GM23338 (cell line): ENCODE results near the gene TMC2. TPM values are rescaled to one million over a fixed set of nuclear protein-coding genes. Genes with fewer than 3 reads are reported as not detected.
A peak's percentile ranks its signal among the peaks of the same experiment; 100 is the strongest.
"Not testable (repeated sequence)": the region's sequence is repeated elsewhere in the genome, so short reads cannot be mapped to it uniquely, and the experiment has no call there.

Source experiments
- ATAC-seq: fragments of 200-7000 bp; cut with Tn5 transposase; 3 replicates; pipeline ENCODE4 v1.9.1; 2020
- DNase-seq: peaks from one replicate; pipeline ENCODE4 v3.0.0-alpha.2; 2015; ENCODE audit warnings: low spot score
- H2AFZ ChIP-seq: fragments of 200-600 bp; sonication (generic); 2 replicates; pipeline ENCODE4 v1.8.0; 2016; ENCODE audit warnings: antibody characterized with exemption, mild to moderate bottlenecking, moderate library complexity
- H3F3A ChIP-seq: fragments of 200-600 bp; sonication (generic); replicated peaks from 2 replicates; pipeline ENCODE4 v1.8.0; 2017; ENCODE audit warnings: antibody characterized with exemption, mixed run types, low read depth
- H3K27ac ChIP-seq: fragments of 200-600 bp; sonication (generic); 2 replicates; pipeline ENCODE4 v1.6.1; 2016; ENCODE audit warnings: low read depth
- H3K27me3 ChIP-seq: fragments of 200-600 bp; sonication (generic); 2 replicates; pipeline ENCODE4 v1.8.0; 2016; ENCODE audit warnings: mild to moderate bottlenecking, mixed run types, moderate library complexity; ENCODE audit not compliant: insufficient read depth
- H3K36me3 ChIP-seq: fragments of 200-600 bp; sonication (generic); 2 replicates; pipeline ENCODE4 v1.8.0; 2016; ENCODE audit warnings: mild to moderate bottlenecking; ENCODE audit not compliant: insufficient read depth
- H3K4me1 ChIP-seq: fragments of 200-600 bp; sonication (generic); 2 replicates; pipeline ENCODE4 v1.8.0; 2016; ENCODE audit warnings: mild to moderate bottlenecking, moderate library complexity; ENCODE audit not compliant: insufficient read depth
- H3K4me2 ChIP-seq: fragments of 200-600 bp; sonication (generic); 2 replicates; pipeline ENCODE4 v1.7.1; 2017; ENCODE audit warnings: mixed run types
- H3K4me3 ChIP-seq: fragments of 200-600 bp; sonication (generic); 2 replicates; pipeline ENCODE4 v1.6.1; 2016; ENCODE audit warnings: mixed run types
- H3K79me2 ChIP-seq: fragments of 200-600 bp; sonication (generic); replicated peaks from 2 replicates; pipeline ENCODE4 v1.8.0; 2017; ENCODE audit warnings: mild to moderate bottlenecking; ENCODE audit not compliant: insufficient read depth
- H3K9me2 ChIP-seq: fragments of 200-600 bp; sonication (generic); 2 replicates; pipeline ENCODE4 v1.8.0; 2017; ENCODE audit not compliant: insufficient read depth
- H4K20me1 ChIP-seq: fragments of 200-600 bp; sonication (generic); replicated peaks from 2 replicates; pipeline ENCODE4 v1.8.0; 2017; ENCODE audit warnings: mild to moderate bottlenecking; ENCODE audit not compliant: insufficient read depth
- H3K27ac Mint-ChIP-seq: 2 replicates; pipeline ENCODE4 v1.8.0; 2020; ENCODE audit warnings: inconsistent platforms, mild to moderate bottlenecking, moderate library complexity, mixed read lengths
- H3K27me3 Mint-ChIP-seq: 3 replicates; pipeline ENCODE4 v1.8.0; 2022; ENCODE audit warnings: low read depth, mild to moderate bottlenecking, moderate library complexity, mixed read lengths, inconsistent platforms; ENCODE audit not compliant: insufficient read depth, poor library complexity
- H3K36me3 Mint-ChIP-seq: 3 replicates; pipeline ENCODE4 v1.8.0; 2021; ENCODE audit warnings: low read depth, mild to moderate bottlenecking, inconsistent platforms, moderate library complexity, mixed read lengths
- H3K4me1 Mint-ChIP-seq: 3 replicates; pipeline ENCODE4 v1.8.0; 2020; ENCODE audit warnings: mild to moderate bottlenecking, inconsistent platforms, mixed read lengths
- H3K4me3 Mint-ChIP-seq: 3 replicates; pipeline ENCODE4 v1.8.0; 2021; ENCODE audit warnings: moderate library complexity, mild to moderate bottlenecking, inconsistent platforms, mixed read lengths
- H3K9me3 Mint-ChIP-seq: 3 replicates; pipeline ENCODE4 v1.8.0; 2020; ENCODE audit warnings: moderate library complexity, mild to moderate bottlenecking, inconsistent platforms, mixed read lengths
- CREB1 ChIP-seq: fragments of 250-450 bp; sonication (Bioruptor Pico); IDR thresholded peaks from 2 replicates; pipeline ENCODE4 v1.5.0; 2020; ENCODE audit warnings: low read depth, mild to moderate bottlenecking, moderate library complexity
- EZH2 ChIP-seq: fragments of 200-600 bp; sonication (generic); IDR thresholded peaks from one replicate; pipeline ENCODE4 v1.8.0; 2017; ENCODE audit warnings: antibody characterized with exemption, mild to moderate bottlenecking, low read depth; ENCODE audit not compliant: unreplicated experiment
- EZH2phosphoT487 ChIP-seq: fragments of 200-600 bp; sonication (generic); IDR thresholded peaks from one replicate; pipeline ENCODE4 v1.8.1; 2018; ENCODE audit warnings: antibody characterized with exemption; ENCODE audit not compliant: unreplicated experiment
- JUNB ChIP-seq: IDR thresholded peaks from one replicate; pipeline ENCODE4 v1.6.1; 2016; ENCODE audit warnings: antibody characterized with exemption; ENCODE audit not compliant: unreplicated experiment
- NANOG ChIP-seq: IDR thresholded peaks from 2 replicates; pipeline ENCODE4 v1.6.1; 2016; ENCODE audit warnings: antibody characterized with exemption, borderline replicate concordance
- POLR2AphosphoS5 ChIP-seq: IDR thresholded peaks from 2 replicates; pipeline ENCODE4 v1.6.1; 2016; ENCODE audit warnings: antibody characterized with exemption, low read depth
- STAT1 ChIP-seq: IDR thresholded peaks from one replicate; pipeline ENCODE4 v1.6.1; 2016; ENCODE audit warnings: antibody characterized with exemption; ENCODE audit not compliant: unreplicated experiment
- ZNF114 ChIP-seq: fragments of 250-450 bp; sonication (Bioruptor Pico); IDR thresholded peaks from 2 replicates; pipeline ENCODE4 v1.5.0; 2020; ENCODE audit warnings: mild to moderate bottlenecking, moderate library complexity
- ZNF331 ChIP-seq: fragments of 250-450 bp; sonication (Bioruptor Pico); IDR thresholded peaks from 2 replicates; pipeline ENCODE4 v1.5.0; 2020; ENCODE audit warnings: low read depth, mild to moderate bottlenecking, moderate library complexity
- polyA plus RNA-seq: library from polyadenylated mRNA; unstranded; fragments of >200 nt; fragmentation: Nextera tagmentation; extraction: Ambion mirVana; gene quantifications from 2 replicates; pipeline ENCODE4 v1.2.1, GENCODE V29; 2016
- total RNA-seq: library from RNA; depleted of rRNA; stranded (reverse); fragments of >200 nt; shearing (Covaris generic); gene quantifications from 2 replicates; pipeline ENCODE4 v1.2.3, GENCODE V29; 2014
- TF ChIP-seq, protein P1 (sequence below): fragments of 250-450 bp; sonication (Bioruptor Pico); IDR thresholded peaks from 2 replicates; pipeline ENCODE4 v1.5.0; 2020; ENCODE audit warnings: mild to moderate bottlenecking, moderate library complexity
- TF ChIP-seq, protein P2 (sequence below): IDR thresholded peaks from one replicate; pipeline ENCODE4 v1.6.1; 2018; ENCODE audit warnings: antibody characterized with exemption; ENCODE audit not compliant: unreplicated experiment
- TF ChIP-seq, protein P3 (sequence below), 2 experiments: fragments of 200-600 bp in 1 of 2; sonication (generic) in 1 of 2; conservative IDR thresholded peaks; 2 replicates each; pipeline versions ENCODE4 v1.5.1 to v1.6.1; 2016 to 2017; ENCODE audit warnings: antibody characterized with exemption in 2 of 2, low read depth in 2 of 2, mild to moderate bottlenecking in 2 of 2, moderate library complexity in 1 of 2

TMC2 gene
- total and polyA plus RNA-seq, 2 experiments from 2014 or later, result not detected

DNA sequence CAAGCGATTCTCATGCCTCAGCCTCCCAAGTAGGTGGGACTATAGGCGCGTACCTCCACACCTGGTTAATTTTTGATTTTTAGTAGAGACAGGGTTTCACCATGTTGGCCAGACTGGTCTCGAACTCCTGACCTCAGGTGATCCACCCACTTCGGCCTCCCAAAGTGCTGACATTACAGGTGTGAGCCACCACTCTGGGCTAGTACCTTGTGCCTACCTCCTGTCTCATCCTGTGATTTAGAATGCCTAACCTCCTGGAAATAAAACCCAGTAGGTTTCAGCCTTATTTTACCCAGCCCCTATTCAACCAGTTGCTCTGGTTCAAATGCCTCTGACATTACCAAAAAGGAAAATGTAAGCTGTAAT lies 10.2 kb upstream of the TMC2 start:
- not testable (repeated sequence) for H3K4me3 ChIP-seq, H3K9me3 Mint-ChIP-seq, H3K4me1 Mint-ChIP-seq, H3K27ac Mint-ChIP-seq, H3K36me3 ChIP-seq, H3K4me2 ChIP-seq, H3K27ac ChIP-seq, ATAC-seq, DNase-seq, H3K9me2 ChIP-seq, H3K4me1 ChIP-seq, H3K79me2 ChIP-seq, H4K20me1 ChIP-seq, H2AFZ ChIP-seq, H3F3A ChIP-seq, H3K36me3 Mint-ChIP-seq
- Mint-ChIP-seq H3K4me3 (peak overlapping the region; percentile 10; the same call in 1 of the 3 replicates), H3K27me3 (peaks cover 47% of the 10 kb centered on the region)
- peaks cover 80% of the 10 kb centered on the region for H3K27me3 ChIP-seq

DNA sequence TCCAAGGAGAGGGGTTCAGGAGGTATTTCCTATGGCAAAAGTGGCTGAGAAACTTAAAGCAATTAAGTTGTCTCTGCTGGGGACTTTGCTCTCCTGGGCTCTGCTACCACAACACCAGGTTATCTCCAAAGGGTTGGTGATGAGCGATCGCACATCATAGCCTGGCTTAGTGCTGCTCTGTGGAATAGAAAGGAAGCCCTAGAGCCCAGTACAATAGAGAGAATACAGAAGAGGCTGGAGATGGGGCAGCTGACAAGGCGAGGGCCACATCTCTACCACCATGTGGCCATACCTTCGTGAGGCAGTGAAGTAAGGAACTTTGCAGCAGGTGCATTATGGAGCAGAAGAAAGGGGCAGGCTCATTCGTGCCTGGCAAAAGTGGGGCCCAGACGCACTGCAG lies 8.6 kb upstream of the TMC2 start:
- Histone ChIP-seq H3K4me1 (no peaks in the 10 kb centered on the region), H3K9me2 (no peaks in the 10 kb centered on the region), H3K27me3 (peaks cover 64% of the 10 kb centered on the region), H3K79me2 (no peaks in the 10 kb centered on the region), H4K20me1 (no peaks in the 10 kb centered on the region; the same call in 1 of the 2 replicates), H3K27ac (no peak overlapping the region), H3F3A (no peaks in the 10 kb centered on the region), H3K36me3 (no peaks in the 10 kb centered on the region), H3K4me2 (no peak overlapping the region), H2AFZ (no peak overlapping the region), H3K4me3 (no peak overlapping the region)
- DNase-seq, result no peak
- Mint-ChIP-seq H3K9me3 (no peaks in the 10 kb centered on the region), H3K36me3 (no peaks in the 10 kb centered on the region), H3K27me3 (peaks cover 35% of the 10 kb centered on the region), H3K4me3 (no peak overlapping the region), H3K27ac (no peak overlapping the region), H3K4me1 (peaks cover 3% of the 10 kb centered on the region; the same call in 2 of the 3 replicates)
- ATAC-seq, result no peak
- TF ChIP-seq NANOG (no peak), ZNF114 (CRISPR knock-in tag) (no peak), ZNF331 (CRISPR knock-in tag) (no peak), POLR2AphosphoS5 (no peak), EZH2phosphoT487 (no peak), JUNB (no peak), EZH2 (no peak), CREB1 (CRISPR knock-in tag) (no peak), STAT1 (no peak)
- TF ChIP-seq, protein P1, sequence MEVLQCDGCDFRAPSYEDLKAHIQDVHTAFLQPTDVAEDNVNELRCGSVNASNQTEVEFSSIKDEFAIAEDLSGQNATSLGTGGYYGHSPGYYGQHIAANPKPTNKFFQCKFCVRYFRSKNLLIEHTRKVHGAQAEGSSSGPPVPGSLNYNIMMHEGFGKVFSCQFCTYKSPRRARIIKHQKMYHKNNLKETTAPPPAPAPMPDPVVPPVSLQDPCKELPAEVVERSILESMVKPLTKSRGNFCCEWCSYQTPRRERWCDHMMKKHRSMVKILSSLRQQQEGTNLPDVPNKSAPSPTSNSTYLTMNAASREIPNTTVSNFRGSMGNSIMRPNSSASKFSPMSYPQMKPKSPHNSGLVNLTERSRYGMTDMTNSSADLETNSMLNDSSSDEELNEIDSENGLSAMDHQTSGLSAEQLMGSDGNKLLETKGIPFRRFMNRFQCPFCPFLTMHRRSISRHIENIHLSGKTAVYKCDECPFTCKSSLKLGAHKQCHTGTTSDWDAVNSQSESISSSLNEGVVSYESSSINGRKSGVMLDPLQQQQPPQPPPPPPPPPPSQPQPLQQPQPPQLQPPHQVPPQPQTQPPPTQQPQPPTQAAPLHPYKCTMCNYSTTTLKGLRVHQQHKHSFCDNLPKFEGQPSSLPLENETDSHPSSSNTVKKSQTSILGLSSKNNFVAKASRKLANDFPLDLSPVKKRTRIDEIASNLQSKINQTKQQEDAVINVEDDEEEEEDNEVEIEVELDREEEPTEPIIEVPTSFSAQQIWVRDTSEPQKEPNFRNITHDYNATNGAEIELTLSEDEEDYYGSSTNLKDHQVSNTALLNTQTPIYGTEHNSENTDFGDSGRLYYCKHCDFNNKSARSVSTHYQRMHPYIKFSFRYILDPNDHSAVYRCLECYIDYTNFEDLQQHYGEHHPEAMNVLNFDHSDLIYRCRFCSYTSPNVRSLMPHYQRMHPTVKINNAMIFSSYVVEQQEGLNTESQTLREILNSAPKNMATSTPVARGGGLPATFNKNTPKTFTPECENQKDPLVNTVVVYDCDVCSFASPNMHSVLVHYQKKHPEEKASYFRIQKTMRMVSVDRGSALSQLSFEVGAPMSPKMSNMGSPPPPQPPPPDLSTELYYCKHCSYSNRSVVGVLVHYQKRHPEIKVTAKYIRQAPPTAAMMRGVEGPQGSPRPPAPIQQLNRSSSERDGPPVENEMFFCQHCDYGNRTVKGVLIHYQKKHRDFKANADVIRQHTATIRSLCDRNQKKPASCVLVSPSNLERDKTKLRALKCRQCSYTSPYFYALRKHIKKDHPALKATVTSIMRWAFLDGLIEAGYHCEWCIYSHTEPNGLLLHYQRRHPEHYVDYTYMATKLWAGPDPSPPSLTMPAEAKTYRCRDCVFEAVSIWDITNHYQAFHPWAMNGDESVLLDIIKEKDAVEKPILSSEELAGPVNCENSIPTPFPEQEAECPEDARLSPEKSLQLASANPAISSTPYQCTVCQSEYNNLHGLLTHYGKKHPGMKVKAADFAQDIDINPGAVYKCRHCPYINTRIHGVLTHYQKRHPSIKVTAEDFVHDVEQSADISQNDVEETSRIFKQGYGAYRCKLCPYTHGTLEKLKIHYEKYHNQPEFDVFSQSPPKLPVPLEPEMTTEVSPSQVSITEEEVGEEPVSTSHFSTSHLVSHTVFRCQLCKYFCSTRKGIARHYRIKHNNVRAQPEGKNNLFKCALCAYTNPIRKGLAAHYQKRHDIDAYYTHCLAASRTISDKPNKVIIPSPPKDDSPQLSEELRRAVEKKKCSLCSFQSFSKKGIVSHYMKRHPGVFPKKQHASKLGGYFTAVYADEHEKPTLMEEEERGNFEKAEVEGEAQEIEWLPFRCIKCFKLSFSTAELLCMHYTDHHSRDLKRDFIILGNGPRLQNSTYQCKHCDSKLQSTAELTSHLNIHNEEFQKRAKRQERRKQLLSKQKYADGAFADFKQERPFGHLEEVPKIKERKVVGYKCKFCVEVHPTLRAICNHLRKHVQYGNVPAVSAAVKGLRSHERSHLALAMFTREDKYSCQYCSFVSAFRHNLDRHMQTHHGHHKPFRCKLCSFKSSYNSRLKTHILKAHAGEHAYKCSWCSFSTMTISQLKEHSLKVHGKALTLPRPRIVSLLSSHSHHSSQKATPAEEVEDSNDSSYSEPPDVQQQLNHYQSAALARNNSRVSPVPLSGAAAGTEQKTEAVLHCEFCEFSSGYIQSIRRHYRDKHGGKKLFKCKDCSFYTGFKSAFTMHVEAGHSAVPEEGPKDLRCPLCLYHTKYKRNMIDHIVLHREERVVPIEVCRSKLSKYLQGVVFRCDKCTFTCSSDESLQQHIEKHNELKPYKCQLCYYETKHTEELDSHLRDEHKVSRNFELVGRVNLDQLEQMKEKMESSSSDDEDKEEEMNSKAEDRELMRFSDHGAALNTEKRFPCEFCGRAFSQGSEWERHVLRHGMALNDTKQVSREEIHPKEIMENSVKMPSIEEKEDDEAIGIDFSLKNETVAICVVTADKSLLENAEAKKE, result no peak
- TF ChIP-seq, protein P2, sequence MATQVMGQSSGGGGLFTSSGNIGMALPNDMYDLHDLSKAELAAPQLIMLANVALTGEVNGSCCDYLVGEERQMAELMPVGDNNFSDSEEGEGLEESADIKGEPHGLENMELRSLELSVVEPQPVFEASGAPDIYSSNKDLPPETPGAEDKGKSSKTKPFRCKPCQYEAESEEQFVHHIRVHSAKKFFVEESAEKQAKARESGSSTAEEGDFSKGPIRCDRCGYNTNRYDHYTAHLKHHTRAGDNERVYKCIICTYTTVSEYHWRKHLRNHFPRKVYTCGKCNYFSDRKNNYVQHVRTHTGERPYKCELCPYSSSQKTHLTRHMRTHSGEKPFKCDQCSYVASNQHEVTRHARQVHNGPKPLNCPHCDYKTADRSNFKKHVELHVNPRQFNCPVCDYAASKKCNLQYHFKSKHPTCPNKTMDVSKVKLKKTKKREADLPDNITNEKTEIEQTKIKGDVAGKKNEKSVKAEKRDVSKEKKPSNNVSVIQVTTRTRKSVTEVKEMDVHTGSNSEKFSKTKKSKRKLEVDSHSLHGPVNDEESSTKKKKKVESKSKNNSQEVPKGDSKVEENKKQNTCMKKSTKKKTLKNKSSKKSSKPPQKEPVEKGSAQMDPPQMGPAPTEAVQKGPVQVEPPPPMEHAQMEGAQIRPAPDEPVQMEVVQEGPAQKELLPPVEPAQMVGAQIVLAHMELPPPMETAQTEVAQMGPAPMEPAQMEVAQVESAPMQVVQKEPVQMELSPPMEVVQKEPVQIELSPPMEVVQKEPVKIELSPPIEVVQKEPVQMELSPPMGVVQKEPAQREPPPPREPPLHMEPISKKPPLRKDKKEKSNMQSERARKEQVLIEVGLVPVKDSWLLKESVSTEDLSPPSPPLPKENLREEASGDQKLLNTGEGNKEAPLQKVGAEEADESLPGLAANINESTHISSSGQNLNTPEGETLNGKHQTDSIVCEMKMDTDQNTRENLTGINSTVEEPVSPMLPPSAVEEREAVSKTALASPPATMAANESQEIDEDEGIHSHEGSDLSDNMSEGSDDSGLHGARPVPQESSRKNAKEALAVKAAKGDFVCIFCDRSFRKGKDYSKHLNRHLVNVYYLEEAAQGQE, result no peak
- TF ChIP-seq, protein P3, sequence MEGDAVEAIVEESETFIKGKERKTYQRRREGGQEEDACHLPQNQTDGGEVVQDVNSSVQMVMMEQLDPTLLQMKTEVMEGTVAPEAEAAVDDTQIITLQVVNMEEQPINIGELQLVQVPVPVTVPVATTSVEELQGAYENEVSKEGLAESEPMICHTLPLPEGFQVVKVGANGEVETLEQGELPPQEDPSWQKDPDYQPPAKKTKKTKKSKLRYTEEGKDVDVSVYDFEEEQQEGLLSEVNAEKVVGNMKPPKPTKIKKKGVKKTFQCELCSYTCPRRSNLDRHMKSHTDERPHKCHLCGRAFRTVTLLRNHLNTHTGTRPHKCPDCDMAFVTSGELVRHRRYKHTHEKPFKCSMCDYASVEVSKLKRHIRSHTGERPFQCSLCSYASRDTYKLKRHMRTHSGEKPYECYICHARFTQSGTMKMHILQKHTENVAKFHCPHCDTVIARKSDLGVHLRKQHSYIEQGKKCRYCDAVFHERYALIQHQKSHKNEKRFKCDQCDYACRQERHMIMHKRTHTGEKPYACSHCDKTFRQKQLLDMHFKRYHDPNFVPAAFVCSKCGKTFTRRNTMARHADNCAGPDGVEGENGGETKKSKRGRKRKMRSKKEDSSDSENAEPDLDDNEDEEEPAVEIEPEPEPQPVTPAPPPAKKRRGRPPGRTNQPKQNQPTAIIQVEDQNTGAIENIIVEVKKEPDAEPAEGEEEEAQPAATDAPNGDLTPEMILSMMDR (conservative IDR thresholded peaks at IDR 0.05; ENCODE audit: low read depth in 2 of 2), result no peak
